ENCODE data around the gene CACNA1E.

Gene CACNA1E

DNA sequence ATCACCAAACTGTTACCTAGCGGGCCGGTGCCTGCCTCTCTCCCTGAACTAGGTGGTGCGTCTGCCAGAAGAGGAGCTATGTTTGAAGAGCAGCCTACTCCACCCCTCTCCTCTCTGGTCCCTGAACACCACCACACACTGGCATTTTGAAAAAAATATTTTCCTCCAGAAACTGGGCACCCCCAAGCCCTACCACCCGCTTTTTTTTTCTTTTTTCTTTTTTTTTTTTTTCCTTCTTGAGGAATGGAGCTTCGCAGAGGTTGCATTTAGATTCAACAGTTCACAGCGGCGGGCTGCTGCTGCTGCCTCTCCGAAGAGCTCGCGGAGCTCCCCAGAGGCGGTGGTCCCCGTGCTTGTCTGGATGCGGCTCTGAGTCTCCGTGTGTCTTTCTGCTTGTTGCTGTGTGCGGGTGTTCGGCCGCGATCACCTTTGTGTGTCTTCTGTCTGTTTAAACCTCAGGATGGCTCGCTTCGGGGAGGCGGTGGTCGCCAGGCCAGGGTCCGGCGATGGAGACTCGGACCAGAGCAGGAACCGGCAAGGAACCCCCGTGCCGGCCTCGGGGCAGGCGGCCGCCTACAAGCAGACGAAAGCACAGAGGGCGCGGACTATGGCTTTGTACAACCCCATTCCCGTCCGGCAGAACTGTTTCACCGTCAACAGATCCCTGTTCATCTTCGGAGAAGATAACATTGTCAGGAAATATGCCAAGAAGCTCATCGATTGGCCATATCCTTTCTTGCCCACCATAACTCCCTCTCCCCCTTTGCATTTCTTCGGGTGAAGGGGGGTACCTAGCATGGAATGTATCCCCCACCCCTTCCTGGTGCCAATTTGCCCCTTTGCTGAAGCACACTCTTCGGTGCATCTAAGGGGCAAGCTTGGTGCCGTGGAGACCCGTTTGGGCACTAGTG is at the start of gene CACNA1E:
Gene CACNA1E (plus strand): TSS at position 233 of the 911 bp plus-strand sequence. CDS start 228 bp downstream, at position 461.
- DNase-seq (ENCODE audit: low read depth), result no peak

DNA sequence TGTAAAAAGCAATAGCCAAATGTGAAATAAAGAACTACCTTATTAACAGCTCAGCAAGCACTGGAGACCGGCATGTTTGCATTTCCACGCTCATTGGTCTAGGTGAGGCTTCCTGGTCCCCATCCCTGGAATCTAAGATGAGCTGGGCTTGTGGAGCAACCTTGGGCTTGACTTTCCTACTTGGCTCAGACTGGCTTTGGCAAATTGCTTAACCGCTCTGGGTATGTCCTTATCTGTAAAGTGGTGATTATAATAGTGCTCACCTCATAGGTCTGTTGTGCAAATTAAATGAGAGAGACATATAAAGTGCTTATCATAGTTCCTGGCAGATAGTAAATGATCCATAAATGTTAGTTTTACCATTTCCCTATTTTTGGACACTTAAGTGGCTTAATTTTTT is 49.4 kb upstream of the CACNA1E start:
- no peak for DNase-seq (ENCODE audit: low read depth)

DNA sequence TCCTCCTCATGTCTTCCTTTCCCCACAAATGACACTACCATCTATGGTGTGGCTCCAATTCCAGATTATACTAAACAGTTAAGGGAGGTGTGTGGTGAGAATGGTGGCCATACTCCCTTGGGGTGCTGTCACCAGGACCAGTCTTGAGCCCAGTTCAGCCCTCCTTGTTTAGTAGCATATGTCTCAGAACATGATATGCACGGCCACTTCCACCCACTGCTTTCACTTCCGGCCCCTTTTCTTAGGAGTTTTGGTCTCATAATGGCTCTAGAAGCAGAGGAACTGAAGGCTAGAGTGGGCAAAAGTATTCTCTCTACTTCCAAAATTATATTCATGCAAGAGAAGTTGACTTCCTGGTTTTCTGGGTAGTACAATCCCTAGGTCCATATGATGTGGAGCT is 45.3 kb upstream of the CACNA1E start:
- no peak for DNase-seq (ENCODE audit: low read depth)

DNA sequence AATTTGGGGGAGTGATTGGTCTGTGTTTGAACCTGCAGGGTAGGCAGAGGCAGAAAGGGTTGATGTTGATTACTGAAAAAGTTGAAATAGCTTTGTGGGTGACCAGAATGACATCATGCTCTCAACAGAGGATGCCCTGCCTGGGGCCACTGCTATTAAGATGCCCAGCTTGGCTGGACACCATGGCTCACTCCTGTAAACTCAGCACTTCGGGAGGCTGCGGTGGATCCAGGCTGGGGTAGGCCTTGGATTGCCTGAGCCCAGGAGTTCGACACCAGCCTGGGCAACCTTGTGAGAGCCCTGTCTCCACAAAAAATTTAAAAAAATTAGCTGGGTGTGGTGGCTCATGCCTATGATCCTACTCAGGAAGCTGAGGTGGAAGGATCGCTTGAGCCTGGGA is 42.8 kb upstream of the CACNA1E start:
- no peak for DNase-seq (ENCODE audit: low read depth)

DNA sequence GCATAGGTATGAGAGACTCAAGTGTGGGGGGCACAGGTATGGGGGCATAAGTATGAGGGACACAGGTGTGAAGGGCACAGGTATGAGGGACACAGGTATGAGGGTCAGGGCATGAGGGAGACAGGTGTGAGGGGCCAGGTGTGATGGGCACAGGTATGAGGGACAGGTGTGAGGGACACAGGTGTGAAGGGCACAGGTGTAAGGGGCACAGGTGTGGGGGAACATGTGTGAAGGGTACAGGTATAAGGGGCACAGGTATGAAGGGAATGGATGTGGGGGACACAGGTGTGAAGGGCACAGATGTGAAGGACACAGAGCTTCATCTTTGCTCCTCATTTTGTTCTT is 41.2 kb upstream of the CACNA1E start:
- DNase-seq (ENCODE audit: low read depth), result no peak

DNA sequence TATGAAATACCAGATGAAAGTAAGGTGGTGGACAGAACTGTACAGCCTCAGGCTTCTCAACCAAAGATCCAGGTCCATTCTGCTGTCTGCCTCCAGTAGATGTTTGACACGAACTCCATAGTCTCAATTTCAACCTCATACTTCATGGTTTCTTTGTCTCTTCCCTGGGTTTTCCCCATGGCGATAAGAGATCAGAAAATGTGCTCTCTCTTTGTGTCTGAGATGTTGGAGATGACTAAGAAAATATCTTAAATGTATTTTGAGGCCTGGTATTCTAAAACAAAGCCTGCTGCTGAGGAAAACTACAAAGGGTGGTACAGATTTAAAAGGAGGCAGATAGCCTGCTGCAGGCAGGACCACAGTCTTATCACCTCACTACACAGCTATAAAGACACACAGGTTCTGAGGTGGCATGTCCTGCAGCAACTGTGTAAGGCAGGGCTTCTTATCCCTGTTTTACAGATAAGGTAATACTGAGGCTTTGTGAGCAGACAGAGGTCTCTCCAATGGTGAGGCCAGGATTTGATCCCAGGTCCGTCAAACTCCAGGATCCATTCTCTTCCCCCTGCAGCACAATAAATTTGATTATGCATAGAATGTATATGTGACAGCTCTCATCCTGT is 40.0 kb upstream of the CACNA1E start:
- DNase-seq (ENCODE audit: low read depth), result no peak

DNA sequence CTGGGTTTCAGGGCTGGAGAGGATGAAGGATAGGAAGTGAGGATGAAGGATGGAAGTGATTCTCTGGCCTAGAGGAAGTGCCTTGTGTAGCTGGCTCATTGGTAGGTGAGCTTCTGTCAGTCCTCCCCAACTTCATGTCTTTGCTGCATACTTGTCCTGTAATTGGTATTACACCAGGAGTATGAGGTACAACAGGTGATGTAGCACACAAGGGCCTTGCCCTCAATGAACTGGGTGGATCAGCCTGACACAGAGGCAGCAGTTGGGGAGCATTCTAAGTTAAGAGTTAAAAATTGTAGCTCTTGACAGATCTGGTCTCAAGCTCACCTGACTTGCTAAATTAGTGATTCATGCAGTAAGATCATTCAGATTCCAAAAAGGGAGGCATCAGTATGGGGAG is 37.9 kb upstream of the CACNA1E start:
- DNase-seq (ENCODE audit: low read depth), result no peak

DNA sequence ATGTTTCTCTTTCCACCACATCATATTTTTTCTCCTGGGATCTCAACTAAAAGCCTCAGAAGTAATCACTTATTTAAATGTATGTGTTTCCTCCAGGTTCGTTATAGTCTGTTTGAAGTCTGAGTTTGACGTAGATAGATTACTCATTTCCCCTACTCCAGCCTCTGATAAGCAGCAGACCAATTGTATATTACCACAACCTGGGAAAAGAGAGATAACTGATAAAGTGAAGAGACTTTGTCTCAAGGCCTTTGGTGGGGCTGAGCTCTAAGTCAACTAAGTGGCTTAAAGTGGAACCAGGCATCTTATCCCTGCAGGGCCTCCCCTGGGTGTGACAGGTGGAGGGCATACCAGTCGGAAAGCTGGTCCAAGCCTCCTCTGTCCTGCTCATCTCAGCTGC is 34.9 kb upstream of the CACNA1E start:
- DNase-seq (ENCODE audit: low read depth), result no peak

DNA sequence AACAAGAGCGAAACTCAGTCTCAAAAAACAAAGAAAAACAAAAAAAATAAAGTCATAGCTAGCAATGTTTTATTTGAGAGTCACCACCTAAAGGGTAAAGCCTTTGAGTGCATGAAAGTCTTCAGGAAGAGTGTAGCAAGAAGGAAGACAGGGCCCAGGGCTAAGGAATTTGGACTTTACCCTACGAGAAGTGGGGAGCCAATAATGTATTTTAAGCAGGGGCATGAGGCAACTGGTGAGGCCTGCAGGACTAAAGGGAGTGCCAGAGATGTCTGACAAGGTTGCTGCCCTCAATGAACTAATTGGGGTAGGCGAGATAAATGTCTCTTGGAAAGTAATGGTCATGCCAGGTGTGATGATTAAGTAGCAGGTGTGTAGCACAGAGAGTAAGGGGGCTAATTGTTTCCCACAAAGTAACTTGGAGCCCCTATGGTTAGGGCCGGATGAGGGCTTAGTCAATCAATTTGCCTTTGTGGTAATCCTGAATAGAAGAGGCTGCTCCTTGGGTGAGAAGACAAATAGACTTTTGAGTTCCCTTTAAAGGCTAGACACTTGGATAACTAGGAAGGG is 31.6 kb upstream of the CACNA1E start:
- DNase-seq (ENCODE audit: low read depth), result no peak

DNA sequence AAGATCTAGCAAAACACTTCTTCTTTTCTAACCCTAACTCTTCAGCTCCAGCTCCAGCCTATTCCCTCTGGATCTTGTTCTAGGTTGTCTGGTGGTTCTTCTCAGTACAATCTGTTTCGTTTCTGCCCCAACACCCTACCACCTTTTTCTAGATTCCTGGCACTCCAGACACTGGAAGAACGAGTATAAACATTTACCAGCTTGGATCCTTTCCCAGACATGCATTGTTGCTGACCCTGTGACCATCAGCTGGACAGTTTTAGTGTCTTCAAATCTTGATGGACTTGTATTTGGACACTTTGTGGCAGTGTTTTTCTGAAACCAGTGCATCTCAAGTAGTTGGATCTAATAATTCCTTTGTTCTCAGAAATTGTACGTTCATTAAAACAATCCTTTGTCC is 30.6 kb upstream of the CACNA1E start:
- no peak for DNase-seq (ENCODE audit: low read depth)

DNA sequence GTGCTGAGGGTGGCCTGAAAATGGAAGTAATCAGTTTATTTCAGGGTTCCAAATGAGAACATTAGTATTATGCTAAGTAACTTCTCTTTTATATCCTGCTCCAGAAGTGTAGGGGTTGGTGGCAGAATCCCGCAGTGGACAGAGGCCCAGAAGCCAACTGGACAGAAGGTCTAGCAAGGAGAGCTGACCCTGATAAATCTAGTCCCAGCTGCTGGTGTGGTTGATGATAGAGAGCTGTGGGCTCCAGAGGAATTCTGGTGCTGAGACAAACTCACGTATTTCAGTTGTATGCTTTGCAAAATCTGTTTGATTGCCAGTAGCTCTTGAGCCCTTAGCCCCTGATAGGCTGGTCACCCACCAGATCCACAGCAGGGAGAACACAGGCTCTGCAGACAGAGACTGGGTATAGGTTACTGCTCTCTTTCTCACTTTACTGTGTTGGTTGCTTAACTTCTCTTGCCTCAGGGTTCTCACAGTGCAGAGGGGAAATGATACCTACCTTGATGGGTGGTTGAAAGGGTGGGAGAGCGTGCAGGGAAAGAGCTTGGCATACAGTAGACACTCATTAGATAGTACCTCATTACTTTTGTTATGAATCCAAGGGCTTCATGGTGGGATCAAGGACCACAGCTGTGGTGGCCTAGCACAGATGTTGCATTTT is 29.6 kb upstream of the CACNA1E start:
- no peak for DNase-seq (ENCODE audit: low read depth)

DNA sequence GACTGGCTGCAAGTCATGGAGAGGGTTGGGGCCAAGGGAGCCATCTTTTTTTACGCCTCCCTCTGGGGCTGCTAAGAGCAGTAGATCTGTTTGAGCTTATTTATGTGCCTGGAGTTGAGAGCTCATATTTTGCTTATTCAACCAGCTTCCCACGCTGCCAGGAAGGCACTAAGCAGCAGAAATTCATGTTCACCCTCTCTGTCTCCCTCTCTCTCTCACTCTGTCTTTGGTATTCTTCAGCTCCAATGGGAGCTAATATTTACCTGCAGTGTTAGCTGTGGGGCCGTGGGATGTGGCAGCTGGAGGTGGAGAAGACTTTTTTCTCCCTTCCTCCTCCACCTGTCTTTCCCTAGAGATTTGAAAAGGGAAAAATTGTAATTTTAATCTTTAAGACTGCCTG is 26.8 kb upstream of the CACNA1E start:
- DNase-seq (ENCODE audit: low read depth), result no peak

DNA sequence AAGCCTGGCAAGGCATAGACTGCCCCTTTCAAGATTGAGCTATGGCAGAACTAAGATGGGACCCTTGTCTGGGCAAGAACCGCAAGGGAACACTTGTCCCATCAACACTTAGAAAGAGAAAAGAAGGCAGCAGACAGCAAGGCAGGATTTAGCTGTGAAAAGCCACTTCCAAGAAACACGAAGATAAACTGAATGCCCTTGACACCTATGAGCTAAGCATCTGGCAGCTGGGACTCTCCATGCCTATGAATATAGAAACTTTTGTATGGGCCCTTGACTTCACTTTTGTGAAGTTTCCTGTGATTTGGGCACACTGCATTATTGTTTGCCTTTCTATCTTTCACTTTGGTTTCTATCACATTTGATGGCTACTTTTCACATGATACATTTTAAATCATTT is 24.9 kb upstream of the CACNA1E start:
- DNase-seq (ENCODE audit: low read depth), result no peak

DNA sequence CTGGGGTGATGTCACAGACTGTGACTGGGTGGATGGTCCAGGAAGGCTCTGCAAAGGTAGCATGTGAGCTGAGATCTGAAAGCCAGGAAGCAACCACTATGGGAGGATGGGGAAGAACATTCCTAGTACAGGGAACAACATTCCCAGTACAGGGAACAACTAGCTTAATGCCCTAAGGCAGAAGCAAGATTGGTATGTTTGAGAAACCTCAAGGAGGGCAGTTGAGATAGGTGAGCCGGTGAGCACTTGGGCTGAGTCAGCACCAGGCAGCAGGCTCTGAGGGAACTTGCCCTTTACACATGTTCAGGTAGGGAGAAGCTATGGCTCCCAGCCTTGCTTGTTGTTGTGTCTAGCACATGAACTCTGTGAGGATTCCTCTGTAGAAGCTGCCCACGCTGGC is 24.2 kb upstream of the CACNA1E start:
- no peak for DNase-seq (ENCODE audit: low read depth)

DNA sequence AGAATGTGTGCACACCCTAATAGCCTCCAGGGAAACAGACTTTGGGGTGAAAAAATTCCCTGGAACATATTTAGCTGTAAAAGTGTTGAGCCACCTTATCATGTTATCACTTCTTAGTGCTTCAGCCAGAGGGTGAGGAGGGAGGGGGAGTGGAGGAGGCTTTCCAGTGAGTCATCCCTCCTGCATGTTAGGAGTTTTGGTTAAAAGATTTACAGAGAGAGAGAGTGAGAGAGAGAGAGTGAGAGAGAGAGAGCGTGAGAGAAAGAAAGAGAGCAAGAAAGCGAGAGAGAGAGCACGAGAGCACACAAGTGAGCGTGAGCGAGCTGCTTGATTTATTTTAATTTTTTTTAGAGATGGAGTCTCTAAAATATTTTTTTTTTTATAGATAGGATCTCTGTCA is 13.5 kb upstream of the CACNA1E start:
- peak; percentile 22 for DNase-seq (ENCODE audit: low read depth)

DNA sequence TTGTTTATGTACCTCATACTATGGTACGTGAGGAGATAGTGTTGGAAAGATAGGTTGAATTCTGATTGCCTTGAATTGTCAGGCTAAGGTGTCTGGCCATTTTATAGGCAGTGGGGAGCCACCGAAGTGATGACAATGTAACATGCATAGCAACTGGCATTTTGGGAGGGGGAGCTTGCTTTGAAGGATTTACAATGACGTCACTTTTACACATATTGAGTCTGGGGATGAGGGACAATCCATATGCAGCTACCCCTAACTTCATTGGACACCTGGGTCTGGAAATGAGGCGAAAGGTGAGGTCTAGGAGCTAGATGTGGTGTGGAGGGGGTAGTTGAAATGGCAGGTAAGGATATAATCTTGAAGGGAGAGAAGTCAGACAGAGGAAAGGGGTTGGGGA is 7.7 kb upstream of the CACNA1E start:
- DNase-seq (ENCODE audit: low read depth), result no peak

DNA sequence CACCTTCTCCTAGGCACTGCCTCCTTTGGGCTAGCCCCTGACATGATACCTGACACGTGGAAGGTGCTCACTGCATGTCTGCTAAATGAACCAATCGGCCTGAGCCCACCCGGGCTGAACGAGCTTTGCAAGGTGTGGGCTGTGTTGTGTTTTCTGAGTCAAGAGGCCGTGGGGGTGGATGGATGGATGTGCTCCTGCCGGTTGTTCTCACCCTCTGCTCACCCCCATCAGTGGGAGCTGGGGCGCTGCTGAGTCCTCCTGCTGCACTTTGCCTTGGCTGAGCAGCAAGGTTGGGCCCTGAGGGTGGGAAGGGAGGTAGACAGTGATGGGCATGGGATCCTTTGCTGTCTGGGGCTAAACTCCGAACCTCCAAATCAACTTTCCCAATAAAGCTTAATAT is 6.7 kb upstream of the CACNA1E start:
- DNase-seq (ENCODE audit: low read depth), result no peak

DNA sequence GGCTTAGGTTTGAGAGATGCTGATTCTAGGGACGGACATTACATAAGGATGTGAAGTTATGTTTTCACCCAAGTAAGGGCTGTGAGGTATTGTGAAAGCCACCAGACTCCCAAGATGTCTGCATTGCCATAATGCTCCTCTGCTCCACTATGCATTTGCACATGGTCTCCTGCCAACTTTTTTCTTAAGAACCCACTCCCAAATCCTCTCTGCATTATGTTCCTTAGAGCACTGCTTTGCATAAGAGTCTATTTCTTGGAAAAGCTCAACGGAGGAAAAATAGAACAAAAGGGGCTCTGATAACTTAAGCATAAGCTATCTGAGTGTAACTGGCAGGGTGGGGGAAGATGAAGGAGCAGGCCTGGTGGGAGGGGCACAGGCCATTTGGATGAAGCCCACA is 5.0 kb upstream of the CACNA1E start:
- no peak for DNase-seq (ENCODE audit: low read depth)

DNA sequence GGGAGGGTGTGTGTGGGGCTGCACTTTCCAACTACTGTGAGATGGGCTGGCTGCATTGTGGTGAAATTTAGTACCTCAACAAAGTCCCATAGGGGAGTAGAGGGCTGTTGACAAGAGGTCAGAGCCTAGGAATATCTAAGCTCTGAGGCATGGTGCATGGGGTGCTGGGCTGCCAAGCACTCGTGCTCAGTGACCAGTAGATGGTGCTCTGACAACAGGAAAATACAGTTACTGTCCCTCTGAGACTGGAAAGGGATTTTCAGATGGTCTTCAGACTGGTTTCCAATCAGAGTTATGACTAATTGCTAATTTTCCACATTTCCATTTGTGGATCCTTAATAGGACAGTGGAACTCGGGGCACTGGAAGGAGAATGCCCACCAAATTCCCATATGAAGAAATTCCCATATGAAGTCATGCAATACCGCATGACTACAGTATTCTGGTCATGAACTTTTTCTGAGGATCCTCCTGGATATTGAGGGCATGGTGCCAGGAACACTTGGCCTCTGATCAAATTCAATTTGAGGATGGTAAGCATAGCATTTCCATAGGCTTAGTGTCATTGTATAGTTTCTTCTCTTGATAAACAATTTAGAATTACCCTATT is 4.1 kb upstream of the CACNA1E start:
- DNase-seq (ENCODE audit: low read depth), result peak; percentile 47

DNA sequence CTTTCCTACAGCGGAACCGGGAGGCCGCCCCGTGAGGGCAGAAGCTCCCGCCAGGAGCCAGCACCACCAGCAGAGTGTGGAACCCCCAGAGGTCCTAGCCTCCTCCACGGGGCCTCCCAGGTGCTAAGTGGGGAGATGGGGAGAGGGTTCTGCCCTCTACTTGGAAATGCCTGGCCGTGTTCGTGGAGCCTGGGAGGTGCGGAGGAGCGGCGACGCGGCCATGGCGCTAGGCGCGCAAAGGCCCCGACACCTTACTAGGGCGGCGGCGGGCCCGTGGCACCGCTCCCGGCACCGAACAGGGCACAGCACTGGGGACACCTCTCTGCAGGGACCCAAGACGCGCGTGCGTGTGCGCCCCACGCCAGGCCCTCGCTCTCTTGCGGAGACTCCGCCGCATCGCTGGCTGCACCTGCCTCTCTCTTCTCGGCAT is 1.3 kb upstream of the CACNA1E start:
- DNase-seq (ENCODE audit: low read depth), result no peak

DNA sequence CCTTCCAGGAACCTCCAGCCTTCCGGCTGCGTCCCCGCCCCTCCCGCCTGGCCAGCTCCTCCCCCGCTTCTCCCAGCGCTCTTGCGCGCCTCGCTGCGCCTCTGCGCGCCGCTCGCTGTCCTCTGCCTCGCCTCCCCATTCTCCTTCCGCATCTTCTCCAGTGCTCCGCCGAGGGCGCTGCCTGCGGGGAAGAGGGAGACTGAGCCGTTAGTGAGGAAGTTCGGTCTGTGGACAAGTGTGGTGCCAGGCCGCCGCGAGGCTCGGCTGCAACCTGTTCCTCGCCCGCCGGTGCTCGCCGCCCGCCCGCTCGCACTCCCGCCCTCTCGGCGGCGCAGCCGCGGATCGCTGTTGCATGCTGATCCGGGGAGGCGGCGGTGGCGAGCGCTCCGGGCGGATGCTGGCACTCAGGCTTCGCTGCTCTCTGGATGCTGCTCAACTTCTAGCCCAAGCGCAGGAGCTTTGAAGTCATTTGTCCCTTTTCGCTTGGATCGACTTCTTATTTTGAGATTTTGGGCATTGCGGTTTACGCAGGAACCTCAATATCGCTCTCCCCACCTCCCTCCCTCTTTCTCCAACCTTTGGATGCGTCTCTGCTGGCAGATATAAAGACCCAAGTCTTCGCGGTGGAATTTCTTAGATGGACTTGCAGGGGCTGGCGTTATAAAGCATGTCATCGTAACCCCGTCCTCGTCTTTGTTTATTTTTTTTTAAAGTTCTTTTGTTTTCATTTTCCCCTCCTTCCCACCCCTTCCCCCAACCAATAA is 614 bp upstream of the CACNA1E start:
- DNase-seq (ENCODE audit: low read depth), result no peak

DNA sequence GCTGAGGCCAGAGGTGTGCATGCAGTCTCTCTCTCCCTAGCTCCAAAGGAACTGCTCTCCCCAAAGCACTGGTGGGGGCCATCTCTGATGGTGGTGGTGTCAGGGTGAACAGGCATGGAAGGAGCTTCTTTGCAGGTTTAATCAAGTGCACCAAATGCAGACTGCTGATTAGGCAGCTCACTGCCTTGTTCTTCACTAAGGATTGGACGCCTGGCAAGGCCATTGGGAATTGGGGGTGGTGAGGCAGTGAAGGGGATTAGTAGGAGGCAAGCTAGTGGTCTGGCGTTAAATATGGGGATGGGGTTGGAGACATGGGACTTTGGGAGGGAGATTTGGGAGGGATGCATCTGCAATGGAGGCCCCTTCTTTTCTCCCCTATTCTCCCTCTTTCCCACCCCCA is 1.5 kb downstream of the CACNA1E start:
- no peak for DNase-seq (ENCODE audit: low read depth)
